Endothelial cell of umbilical vein (primary cell): Measurements from ENCODE around the gene RER1. TPM values are rescaled to one million over a fixed set of nuclear protein-coding genes. Genes with fewer than 3 reads are reported as not detected.

Experiments used
- BruUV-seq: library from RNA; stranded (reverse); fragments of 400-500 nt; replicated peaks from 2 replicates; lab custom pipeline; 2021; lab: Mats Ljungman, UMichigan
- CTCF ChIA-PET: fragments of 300-600, 350-600 bp; sonication (Branson Sonifier 250); formaldehyde crosslinking; loops from one replicate; lab custom pipeline; 2021; ENCODE audit warnings: antibody characterized with exemption, inconsistent platforms; lab: Charles Lee
- POLR2A ChIA-PET: fragments of 300-600, 350-600 bp; sonication (Branson Sonifier 250); formaldehyde crosslinking; loops from one replicate; lab custom pipeline; 2021; ENCODE audit warnings: antibody characterized with exemption, inconsistent platforms; lab: Charles Lee
- DNase-seq: peaks from one replicate; pipeline ENCODE4 v3.0.0-alpha.2; 2011; ENCODE audit warnings: low read depth, low spot score
- FAIRE-seq: peaks from 2 replicates; lab custom pipeline; 2011; peaks lifted over from hg19 to GRCh38; lab: Jason Lieb, UNC
- H2AFZ ChIP-seq: 2 replicates; pipeline ENCODE4 v1.6.0; 2012; ENCODE audit warnings: low read depth, low read length, control low read depth, inconsistent platforms
- H3K27ac ChIP-seq: 2 replicates; pipeline ENCODE4 v1.5.1; 2011; ENCODE audit warnings: low read depth, mild to moderate bottlenecking, control low read depth, low read length, moderate library complexity; ENCODE audit not compliant: insufficient read depth
- H3K27me3 ChIP-seq, 2 experiments: 2 replicates each; pipeline versions ENCODE4 v1.6.0 to v1.6.1; 2011; ENCODE audit warnings: low read length in 2 of 2, mixed read lengths in 1 of 2; ENCODE audit not compliant: control insufficient read depth in 2 of 2, insufficient read depth in 2 of 2
- H3K36me3 ChIP-seq, 2 experiments: 2 replicates in 1 of 2; 3 replicates in 1 of 2; pipeline ENCODE4 v1.5.1; 2011; ENCODE audit warnings: low read length in 2 of 2, mild to moderate bottlenecking in 1 of 2, moderate library complexity in 1 of 2; ENCODE audit not compliant: control insufficient read depth in 2 of 2, insufficient read depth in 2 of 2; ENCODE audit errors: extremely low read depth in 1 of 2
- H3K4me1 ChIP-seq: 3 replicates; pipeline ENCODE4 v1.5.1; 2011; ENCODE audit warnings: mild to moderate bottlenecking, low read length; ENCODE audit not compliant: control insufficient read depth, insufficient read depth; ENCODE audit errors: extremely low read depth
- H3K4me2 ChIP-seq: 2 replicates; pipeline ENCODE4 v1.6.1; 2011; ENCODE audit warnings: low read length, control low read depth, mixed read lengths; ENCODE audit not compliant: insufficient read depth
- H3K4me3 ChIP-seq, 3 experiments: fragments of 200-600 bp in 1 of 3; sonication (generic), shearing (Covaris generic) in 1 of 3; replicated peaks in 1 of 3; 2 replicates each; pipeline ENCODE4 v1.5.1; 2011 to 2016; ENCODE audit warnings: control low read depth in 3 of 3, low read length in 3 of 3, mild to moderate bottlenecking in 2 of 3, inconsistent platforms in 1 of 3, low read depth in 1 of 3, moderate library complexity in 1 of 3; ENCODE audit not compliant: insufficient read depth in 1 of 3
- H3K79me2 ChIP-seq: 2 replicates; pipeline ENCODE4 v1.6.0; 2012; ENCODE audit warnings: low read length, inconsistent platforms; ENCODE audit not compliant: control insufficient read depth, insufficient read depth
- H3K9ac ChIP-seq: replicated peaks from 2 replicates; pipeline ENCODE3; 2011; ENCODE audit warnings: low read length, control low read depth; ENCODE audit not compliant: insufficient read depth; ENCODE audit errors: extremely low read depth
- H3K9me1 ChIP-seq: replicated peaks from 3 replicates; pipeline ENCODE4 v1.6.0; 2011; ENCODE audit warnings: mild to moderate bottlenecking, low read length; ENCODE audit not compliant: control insufficient read depth, insufficient read depth; ENCODE audit errors: extremely low read depth
- H3K9me3 ChIP-seq: replicated peaks from 2 replicates; pipeline ENCODE4 v1.5.1; 2012; ENCODE audit warnings: low read length, inconsistent platforms; ENCODE audit not compliant: control insufficient read depth, insufficient read depth
- H4K20me1 ChIP-seq: replicated peaks from 2 replicates; pipeline ENCODE3; 2011; ENCODE audit warnings: mild to moderate bottlenecking, low read length; ENCODE audit not compliant: control insufficient read depth, insufficient read depth; ENCODE audit errors: extremely low read depth
- CTCF ChIP-seq, 2 donors: IDR thresholded peaks; 1 replicate in 1 of 2; 2 replicates in 1 of 2; pipeline ENCODE4 v1.5.1; 2011; ENCODE audit warnings: low read length in 2 of 2, mild to moderate bottlenecking in 2 of 2, moderate library complexity in 2 of 2, control low read depth in 1 of 2, inconsistent platforms in 1 of 2, low read depth in 1 of 2; ENCODE audit not compliant: insufficient read depth in 1 of 2; ENCODE audit errors: extremely low read depth in 1 of 2
- EZH2 ChIP-seq: IDR thresholded peaks from 2 replicates; pipeline ENCODE4 v1.6.1; 2012; ENCODE audit warnings: borderline replicate concordance, low read depth, mild to moderate bottlenecking, moderate library complexity, low read length, inconsistent platforms; ENCODE audit not compliant: severe bottlenecking
- GATA2 ChIP-seq: IDR thresholded peaks from 2 replicates; pipeline ENCODE4 v1.7.0; 2011; ENCODE audit warnings: low read depth, mild to moderate bottlenecking, moderate library complexity, mixed read lengths, low read length; ENCODE audit not compliant: insufficient read length, insufficient read depth
- MAX ChIP-seq: IDR thresholded peaks from 2 replicates; pipeline ENCODE4 v1.6.1; 2011; ENCODE audit not compliant: insufficient read depth, insufficient read length
- POLR2A ChIP-seq: IDR thresholded peaks from 2 replicates; pipeline ENCODE4 v1.6.1; 2012; ENCODE audit warnings: low read depth, mild to moderate bottlenecking, control low read depth, low read length
- POLR2AphosphoS5 ChIP-seq: IDR thresholded peaks from 2 replicates; pipeline ENCODE4 v1.6.1; 2012; ENCODE audit warnings: low read depth, mild to moderate bottlenecking, control low read depth, low read length, moderate library complexity; ENCODE audit not compliant: insufficient read depth
- dilution Hi-C: fragments of 300-500 bp; cut with MboI; formaldehyde crosslinking; loops from one replicate; pipeline ENCODE4 v1.15.0; 2019; ENCODE audit warnings: low sequenced_read_pairs; ENCODE audit not compliant: extremely low pct_ligation_motif_present
- intact Hi-C: fragments of 100-400 bp; cut with micrococcal nuclease; formaldehyde crosslinking; loops from one replicate; pipeline ENCODE4 v1.10.0; 2022
- polyA plus RNA-seq, 4 experiments: library from polyadenylated mRNA; depleted of rRNA in 3 of 4; stranded (reverse) in 3 of 4; unstranded in 1 of 4; fragments of >200 nt; gene quantifications; 2 replicates each; pipeline versions ENCODE4 v1.2.1 to v1.2.3, GENCODE V29; 2011 to 2012; ENCODE audit warnings: missing spikeins in 1 of 4
- total RNA-seq: library from RNA; stranded (reverse); gene quantifications from 2 replicates; pipeline ENCODE4 v1.2.3, GENCODE V29; 2021

RER1 gene
- total and polyA plus RNA-seq, 2 donors (not counting 3 experiments of a cell fraction or from before 2014, with no cell fraction given) = 179 to 292 TPM

GRCh38 chr1:2435746-2436355 lies 44.2 kb downstream of the RER1 start:
- Histone ChIP-seq H3K36me3 (no peaks in the 10 kb centered on the region), H4K20me1 (no peaks in the 10 kb centered on the region), H3K9me1 (no peaks in the 10 kb centered on the region), H3K9ac (no peak overlapping the region), H2AFZ (no peak overlapping the region), H3K4me1 (no peaks in the 10 kb centered on the region), H3K27me3 (no peaks in the 10 kb centered on the region), H3K27ac (no peak overlapping the region), H3K9me3 (no peaks in the 10 kb centered on the region), H3K4me3 (no peak overlapping the region), H3K4me2 (no peak overlapping the region), H3K79me2 (no peaks in the 10 kb centered on the region)
- ChIA-PET CTCF (no interaction called here), POLR2A (no interaction called here)
- no peak for DNase-seq
- no peak for FAIRE-seq
- dilution Hi-C loops = no loop called here
- no peak for TF ChIP-seq CTCF (IDR thresholded peaks at IDR 0.05; ENCODE audit: extremely low read depth in 1 of 2, insufficient read depth in 1 of 2, low read depth in 1 of 2, low read length in 2 of 2)
- TF ChIP-seq POLR2A = no peak
- no peak for TF ChIP-seq EZH2
- TF ChIP-seq POLR2AphosphoS5 = no peak
- no peak for TF ChIP-seq MAX
- TF ChIP-seq GATA2 = no peak
- intact Hi-C loops = no loop called here
- no TSS peak for BruUV-seq
